ENCODE measurements around the gene CARD11.

Gene CARD11

GRCh38 chr7:3043544-3044371 lies at the start of gene CARD11:
Gene CARD11 (minus strand): TSS chr7:3043867. CDS start chr7:2958506, 85,361 bp downstream.
- peak; percentile 73 for DNase-seq

DNA sequence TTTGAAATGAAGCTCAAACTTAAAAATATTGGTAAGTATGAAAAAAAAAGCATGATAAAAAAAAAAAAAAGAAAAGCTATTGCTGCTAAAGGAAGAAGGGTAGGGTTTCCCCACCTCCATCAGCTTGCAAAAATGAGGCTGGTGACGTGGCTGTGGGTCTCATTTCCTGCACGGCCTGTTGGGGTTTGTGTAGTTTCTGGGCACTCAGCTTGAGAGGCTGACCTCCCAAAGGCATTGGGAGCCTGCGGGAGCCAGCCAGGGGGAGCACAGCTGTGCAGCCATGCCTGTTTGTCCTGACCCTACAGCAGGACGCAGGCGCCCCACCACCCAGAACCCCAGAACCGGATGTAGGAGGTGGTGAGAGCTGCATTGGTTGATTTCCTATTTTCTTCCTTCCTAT lies 48.8 kb upstream of the CARD11 start:
- no peak for DNase-seq

GRCh38 chr7:3091631-3092030 lies 48.0 kb upstream of the CARD11 start:
- DNase-seq = no peak

- peak; percentile 62 for DNase-seq
These were observed 45.8 kb upstream of the CARD11 start for GRCh38 chr7:3089493-3089892.

DNA sequence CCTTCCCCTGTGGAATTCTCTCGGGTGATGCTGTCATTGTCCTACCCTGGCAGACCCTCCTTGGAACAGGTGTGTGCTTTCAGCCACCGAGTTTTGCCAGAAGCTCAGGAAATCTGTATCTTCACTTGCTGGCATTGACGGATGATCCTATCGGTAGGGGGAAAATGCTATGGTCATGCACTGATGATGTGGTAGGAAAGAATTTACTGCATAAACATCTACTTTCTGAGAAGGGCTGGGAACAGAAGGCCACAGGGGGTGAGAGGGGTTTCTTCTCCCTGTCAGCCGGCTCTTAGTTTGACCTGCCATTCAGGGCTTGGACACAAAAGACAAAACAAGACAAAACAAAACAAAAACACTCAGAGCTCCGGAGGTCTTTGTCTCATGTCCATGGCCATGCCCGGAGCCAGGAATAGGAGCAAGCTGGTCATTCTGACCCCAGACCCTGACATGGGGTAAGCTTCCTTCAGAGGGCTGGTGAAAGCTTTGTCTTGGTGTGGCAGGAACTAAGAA lies 43.6 kb upstream of the CARD11 start:
- DNase-seq = no peak

DNA sequence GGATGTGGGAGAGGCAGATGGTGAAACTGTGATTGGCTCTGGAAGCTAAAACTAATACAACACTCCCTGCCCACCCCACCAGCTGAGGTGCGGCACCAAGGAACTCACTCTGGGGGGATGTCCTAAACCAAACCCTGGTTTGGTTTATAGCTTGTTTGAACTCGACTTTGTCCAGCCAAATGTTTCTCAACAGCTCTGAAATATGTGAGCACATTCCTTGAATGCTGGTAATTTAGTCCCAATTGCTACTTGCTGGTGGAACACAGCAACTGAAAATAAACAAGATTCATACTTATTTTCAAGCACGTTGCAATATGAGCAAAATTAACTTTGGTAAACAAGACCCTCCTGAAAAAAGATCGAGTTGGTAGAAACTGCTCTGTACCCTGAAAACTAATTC lies 39.7 kb upstream of the CARD11 start:
- DNase-seq = no peak

DNA sequence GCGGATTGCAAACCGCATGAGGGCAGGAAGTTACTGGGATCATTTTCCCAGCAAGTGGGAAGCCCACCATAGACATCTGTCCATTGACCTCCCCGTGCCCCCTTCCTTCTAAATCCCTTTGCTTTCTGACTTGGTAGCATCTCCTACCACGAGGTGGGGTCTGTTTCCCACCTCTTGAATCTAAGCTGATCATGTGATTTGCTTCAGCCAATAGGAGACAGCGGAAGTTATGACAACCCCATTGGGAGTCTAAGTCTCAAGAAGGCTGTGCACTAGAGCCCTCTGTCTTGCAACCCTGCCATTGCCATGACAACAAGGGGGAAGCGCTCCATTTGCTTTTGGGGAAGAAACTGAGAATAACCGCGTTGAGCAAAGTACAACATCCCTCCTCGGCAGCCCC lies 39.2 kb upstream of the CARD11 start:
- no peak for DNase-seq

GRCh38 chr7:3082386-3082785 lies 38.7 kb upstream of the CARD11 start:
- no peak for DNase-seq

- DNase-seq = no peak
These were observed 36.4 kb upstream of the CARD11 start for GRCh38 chr7:3080106-3080505.

DNA sequence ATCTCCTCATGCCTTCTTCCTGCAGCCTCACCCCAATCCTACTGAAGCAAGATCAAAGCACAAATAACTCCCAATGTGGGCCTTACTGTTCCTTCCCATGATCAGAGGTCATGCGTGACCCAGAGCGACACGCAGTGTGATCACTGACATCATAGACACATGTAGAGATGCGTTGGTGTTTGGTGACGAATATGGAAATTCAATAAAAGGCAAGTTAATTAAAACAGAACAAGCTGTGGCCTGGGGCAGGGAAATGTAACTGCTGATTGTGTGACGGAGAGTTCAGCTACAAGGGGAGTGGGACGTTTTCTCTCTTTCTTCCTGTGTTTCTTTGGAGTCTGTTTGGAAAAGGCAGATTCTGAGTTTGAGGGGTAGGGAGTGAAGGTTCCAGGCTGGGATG lies 34.8 kb upstream of the CARD11 start:
- no peak for DNase-seq

DNA sequence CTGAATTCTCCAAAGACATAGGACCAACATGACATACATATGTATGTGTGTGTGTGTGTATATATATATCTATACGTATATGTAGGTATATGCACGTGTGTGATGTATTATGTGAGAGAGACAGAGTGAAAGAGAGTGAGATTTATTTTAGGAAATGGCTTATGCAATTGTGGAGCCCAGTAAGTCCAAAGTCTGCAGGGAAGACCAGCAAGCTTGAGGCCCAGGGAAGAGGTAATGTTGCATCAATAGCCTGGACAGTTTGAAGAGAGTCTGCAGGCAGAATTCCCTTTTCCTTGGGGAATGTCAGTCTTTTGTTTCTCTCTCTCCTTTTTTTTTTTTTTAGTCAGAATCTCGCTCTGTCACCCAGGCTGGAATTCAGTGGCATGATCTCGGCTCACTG lies 33.0 kb upstream of the CARD11 start:
- no peak for DNase-seq

GRCh38 chr7:3076163-3076562 lies 32.5 kb upstream of the CARD11 start:
- no peak for DNase-seq

- no peak for DNase-seq
These were observed 31.8 kb upstream of the CARD11 start for GRCh38 chr7:3075441-3075840.

- DNase-seq = no peak
These were observed 30.8 kb upstream of the CARD11 start for GRCh38 chr7:3074459-3074821.

- DNase-seq = no peak
These were observed 30.2 kb upstream of the CARD11 start for GRCh38 chr7:3073763-3074458.

DNA sequence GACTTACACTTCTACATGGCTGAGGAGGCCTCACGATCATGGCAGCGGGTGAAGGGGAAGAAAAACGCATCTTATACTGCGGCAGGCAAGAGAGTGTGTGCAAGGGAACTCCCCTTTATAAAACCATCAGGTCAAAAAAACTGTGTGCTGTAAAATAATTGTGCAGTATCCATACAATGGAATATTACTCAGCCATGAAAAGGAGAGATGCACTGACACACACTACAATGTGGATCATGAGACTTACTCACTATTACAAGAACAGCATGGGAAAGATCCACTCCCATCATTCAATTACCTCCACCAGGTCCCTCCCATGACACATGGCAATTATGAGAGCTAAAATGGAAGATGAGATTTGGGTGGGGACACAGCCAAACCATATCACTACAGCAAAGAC lies 27.2 kb upstream of the CARD11 start:
- no peak for DNase-seq

GRCh38 chr7:3069771-3070449 lies 26.2 kb upstream of the CARD11 start:
- no peak for DNase-seq

- DNase-seq = peak; percentile 44
These were observed 24.9 kb upstream of the CARD11 start for GRCh38 chr7:3068530-3068929.

GRCh38 chr7:3067606-3068380 lies 24.1 kb upstream of the CARD11 start:
- no peak for DNase-seq

DNA sequence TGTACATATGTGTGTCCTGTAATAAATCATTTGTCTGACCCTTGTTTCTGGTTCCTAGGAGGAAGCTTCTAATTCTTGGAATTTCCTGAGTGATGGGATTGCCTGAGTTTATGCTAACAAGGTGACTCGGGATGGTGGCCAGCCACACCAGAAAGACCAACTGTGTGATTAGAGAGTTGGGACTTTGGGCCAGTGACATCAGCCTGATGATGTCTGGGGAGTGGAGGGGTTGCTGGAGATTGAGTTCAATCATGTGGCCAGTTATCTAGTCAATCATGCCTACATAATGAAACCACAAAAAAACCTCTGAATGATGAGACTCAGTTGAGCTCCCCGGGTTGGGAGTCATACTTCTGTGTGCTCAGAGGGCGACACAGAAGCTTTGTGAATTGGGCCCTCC lies 23.5 kb upstream of the CARD11 start:
- DNase-seq = peak; percentile 16

- no peak for DNase-seq
These were observed 22.8 kb upstream of the CARD11 start for GRCh38 chr7:3066506-3066905.

- peak; percentile 78 for DNase-seq
These were observed 22.1 kb upstream of the CARD11 start for GRCh38 chr7:3065724-3066143.

- no peak for DNase-seq
These were observed 20.4 kb upstream of the CARD11 start for GRCh38 chr7:3064067-3064466.
